CD4-positive, alpha-beta memory T cell (primary cell): ENCODE results near the gene ARSI. TPM values are rescaled to one million over a fixed set of nuclear protein-coding genes. Genes with fewer than 3 reads are reported as not detected.
A peak's percentile ranks its signal among the peaks of the same experiment; 100 is the strongest.

ENCODE experiments used
- CTCF ChIA-PET: fragments of 350-600 bp; sonication (Branson Sonifier 250); formaldehyde crosslinking; loops from one replicate; lab custom pipeline; 2021; ENCODE audit warnings: inconsistent platforms; ENCODE audit not compliant: partially characterized antibody; lab: Charles Lee
- POLR2A ChIA-PET: fragments of 350-600 bp; sonication (Branson Sonifier 250); formaldehyde crosslinking; loops from one replicate; lab custom pipeline; 2021; ENCODE audit not compliant: partially characterized antibody; lab: Charles Lee
- DNase-seq, 5 donors: peaks; one replicate each; pipeline versions ENCODE4 v3.0.0 to v3.0.0-alpha.2; 2020 to 2022; ENCODE audit warnings: mixed read lengths in 1 of 5
- H3K27ac ChIP-seq: one replicate; pipeline ENCODE4 v1.7.0; 2013; ENCODE audit warnings: low read depth, low read length
- H3K27me3 ChIP-seq: 2 replicates; pipeline ENCODE4 v1.7.0; 2013; ENCODE audit warnings: mild to moderate bottlenecking, low read length, moderate library complexity; ENCODE audit not compliant: insufficient read depth
- H3K36me3 ChIP-seq: 2 replicates; pipeline ENCODE4 v1.7.0; 2013; ENCODE audit warnings: mild to moderate bottlenecking, low read length, moderate library complexity; ENCODE audit not compliant: insufficient read depth
- H3K4me1 ChIP-seq: 2 replicates; pipeline ENCODE4 v1.7.0; 2013; ENCODE audit warnings: mild to moderate bottlenecking, low read length, moderate library complexity; ENCODE audit not compliant: insufficient read depth
- H3K4me3 ChIP-seq, 2 donors: one replicate each; pipeline ENCODE4 v1.7.0; 2013; ENCODE audit warnings: low read length in 2 of 2, mild to moderate bottlenecking in 1 of 2
- H3K9me3 ChIP-seq, 2 donors: one replicate each; pipeline ENCODE4 v1.7.0; 2013; ENCODE audit warnings: low read length in 2 of 2, control low read depth in 1 of 2; ENCODE audit not compliant: control insufficient read depth in 1 of 2
- H3K27ac Mint-ChIP-seq, 7 donors: one replicate each; pipeline ENCODE4 v1.8.0; 2020 to 2021; ENCODE audit warnings: mixed read lengths in 7 of 7, mild to moderate bottlenecking in 6 of 7, inconsistent platforms in 3 of 7, moderate library complexity in 3 of 7
- H3K27me3 Mint-ChIP-seq, 2 donors: one replicate each; pipeline ENCODE4 v1.8.0; 2020 to 2021; ENCODE audit warnings: mixed read lengths in 2 of 2
- H3K36me3 Mint-ChIP-seq, 2 donors: one replicate each; pipeline ENCODE4 v1.8.0; 2020 to 2021; ENCODE audit warnings: mixed read lengths in 2 of 2, inconsistent platforms in 1 of 2, mild to moderate bottlenecking in 1 of 2
- H3K4me1 Mint-ChIP-seq, 4 donors: one replicate each; pipeline ENCODE4 v1.8.0; 2020 to 2021; ENCODE audit warnings: mixed read lengths in 4 of 4, mild to moderate bottlenecking in 1 of 4
- H3K4me3 Mint-ChIP-seq, 8 donors: one replicate each; pipeline ENCODE4 v1.8.0; 2020 to 2021; ENCODE audit warnings: mixed read lengths in 8 of 8, mild to moderate bottlenecking in 7 of 8, moderate library complexity in 6 of 8, inconsistent platforms in 3 of 8
- H3K9me3 Mint-ChIP-seq, 8 donors: one replicate each; pipeline ENCODE4 v1.8.0; 2020 to 2021; ENCODE audit warnings: mixed read lengths in 8 of 8, mild to moderate bottlenecking in 5 of 8, inconsistent platforms in 3 of 8, moderate library complexity in 1 of 8
- intact Hi-C: fragments of 100-400 bp; cut with micrococcal nuclease; formaldehyde crosslinking; loops from one replicate; pipeline ENCODE4 v1.15.1; 2023
- polyA plus RNA-seq, 2 donors: library from polyadenylated mRNA; unstranded; fragments of 300-500 nt; fragmentation: Illumina TruSeq; gene quantifications; one replicate each; pipeline ENCODE4 v1.2.3, GENCODE V29; 2021
- total RNA-seq, 2 experiments: library from RNA; stranded (reverse); gene quantifications; one replicate each; pipeline ENCODE4 v1.2.3, GENCODE V29; 2021

Gene ARSI
- total and polyA plus RNA-seq, 4 experiments from 2014 or later = not detected

- Mint-ChIP-seq H3K9me3 (peaks cover 0 to 1% (median 0%) of the 10 kb centered on the region in 8 donors), H3K27ac (no peak overlapping the region), H3K36me3 (no peaks in the 10 kb centered on the region), H3K27me3 (peaks cover 2 to 4% of the 10 kb centered on the region in 2 donors), H3K4me1 (peaks cover 0 to 2% (median 0%) of the 10 kb centered on the region in 4 donors), H3K4me3 (no peak overlapping the region)
- Histone ChIP-seq H3K27me3 (no peaks in the 10 kb centered on the region), H3K36me3 (no peaks in the 10 kb centered on the region), H3K4me1 (no peaks in the 10 kb centered on the region), H3K27ac (no peak overlapping the region), H3K9me3 (no peaks in the 10 kb centered on the region), H3K4me3 (no peak overlapping the region)
- ChIA-PET CTCF (no interaction called here), POLR2A (no interaction called here)
- no peak for DNase-seq
- intact Hi-C loops = no loop called here
Measured at GRCh38 chr5:150291388-150292385, 11.0 kb downstream of the ARSI start.

- Mint-ChIP-seq H3K9me3 (no peaks in the 10 kb centered on the region), H3K4me3 (no peak within 1 kb of the TSS), H3K4me1 (peaks cover 0 to 2% (median 0%) of the 10 kb centered on the region in 4 donors), H3K27ac (peak within 1 kb of the TSS in 1 of 7 donors; percentile 5), H3K27me3 (peaks cover 2 to 4% of the 10 kb centered on the region in 2 donors), H3K36me3 (no peaks in the 10 kb centered on the region)
- intact Hi-C loops = no loop called here
- no peak within 1 kb of the TSS for H3K27ac ChIP-seq
- H3K27me3 ChIP-seq = no peaks in the 10 kb centered on the region
- no peaks in the 10 kb centered on the region for H3K9me3 ChIP-seq
- no peak within 1 kb of the TSS for H3K4me3 ChIP-seq
- H3K36me3 ChIP-seq = no peaks in the 10 kb centered on the region
- ChIA-PET CTCF (interaction anchor here (0.6 to 1.2 kb wide), 2 partner anchors 28 to 139 kb away, joined by 3 read pairs; no protein-coding TSS in a partner anchor), POLR2A (no interaction called here)
- DNase-seq = no peak
- no peaks in the 10 kb centered on the region for H3K4me1 ChIP-seq
Measured at GRCh38 chr5:150289551-150290390, 12.9 kb downstream of the ARSI start, which contains the start of gene CAMK2A. CAMK2A (minus strand) TSS chr5:150289773; CDS start chr5:150289625, 148 bp downstream.

- ChIA-PET POLR2A (no interaction called here), CTCF (no interaction called here)
- H3K36me3 Mint-ChIP-seq = no peaks in the 10 kb centered on the region
- no peaks in the 10 kb centered on the region for H3K9me3 Mint-ChIP-seq
- H3K27me3 Mint-ChIP-seq = peaks cover 2 to 4% of the 10 kb centered on the region in 2 donors
- Histone ChIP-seq H3K27me3 (no peaks in the 10 kb centered on the region), H3K4me3 (no peak overlapping the region), H3K9me3 (no peaks in the 10 kb centered on the region), H3K36me3 (no peaks in the 10 kb centered on the region), H3K27ac (no peak overlapping the region), H3K4me1 (no peaks in the 10 kb centered on the region)
- peaks cover 0 to 2% (median 0%) of the 10 kb centered on the region in 4 donors for H3K4me1 Mint-ChIP-seq
- DNase-seq = no peak
- intact Hi-C loops = no loop called here
- H3K4me3 Mint-ChIP-seq = no peak overlapping the region
- peak overlapping the region in 1 of 7 donors; percentile 5 for H3K27ac Mint-ChIP-seq
Measured at GRCh38 chr5:150288791-150289190, 13.9 kb downstream of the ARSI start.

- Histone ChIP-seq H3K36me3 (no peaks in the 10 kb centered on the region), H3K4me1 (no peaks in the 10 kb centered on the region), H3K27me3 (no peaks in the 10 kb centered on the region), H3K27ac (no peak overlapping the region), H3K4me3 (no peak overlapping the region), H3K9me3 (no peaks in the 10 kb centered on the region)
- Mint-ChIP-seq H3K4me3 (no peak overlapping the region), H3K27ac (peak overlapping the region in 1 of 7 donors; percentile 5), H3K9me3 (no peaks in the 10 kb centered on the region), H3K4me1 (peaks cover 0 to 2% (median 0%) of the 10 kb centered on the region in 4 donors), H3K27me3 (peaks cover 2 to 4% of the 10 kb centered on the region in 2 donors), H3K36me3 (no peaks in the 10 kb centered on the region)
- intact Hi-C loops = no loop called here
- ChIA-PET CTCF (no interaction called here), POLR2A (no interaction called here)
- DNase-seq = no peak
Measured at GRCh38 chr5:150288361-150288760, 14.3 kb downstream of the ARSI start.

GRCh38 chr5:150286820-150287219 is 15.9 kb downstream of the ARSI start:
- Mint-ChIP-seq H3K4me1 (peaks cover 0 to 2% (median 0%) of the 10 kb centered on the region in 4 donors), H3K27ac (no peak overlapping the region), H3K9me3 (no peaks in the 10 kb centered on the region), H3K4me3 (no peak overlapping the region), H3K36me3 (no peaks in the 10 kb centered on the region), H3K27me3 (peaks cover under 1 to 2% of the 10 kb centered on the region in 2 donors)
- ChIA-PET CTCF (no interaction called here), POLR2A (no interaction called here)
- no peak for DNase-seq
- Histone ChIP-seq H3K27me3 (no peaks in the 10 kb centered on the region), H3K27ac (no peak overlapping the region), H3K36me3 (no peaks in the 10 kb centered on the region), H3K4me1 (no peaks in the 10 kb centered on the region), H3K9me3 (no peaks in the 10 kb centered on the region), H3K4me3 (no peak overlapping the region)
- intact Hi-C loops = no loop called here

GRCh38 chr5:150285114-150285513 is 17.6 kb downstream of the ARSI start:
- H3K27me3 Mint-ChIP-seq = peaks cover 2 to 4% of the 10 kb centered on the region in 2 donors
- no peaks in the 10 kb centered on the region for H3K36me3 Mint-ChIP-seq
- peaks cover 0 to 2% (median 0%) of the 10 kb centered on the region in 4 donors for H3K4me1 Mint-ChIP-seq
- no peaks in the 10 kb centered on the region for H3K4me1 ChIP-seq
- no peaks in the 10 kb centered on the region for H3K9me3 ChIP-seq
- CTCF ChIA-PET = no interaction called here
- no peaks in the 10 kb centered on the region for H3K36me3 ChIP-seq
- H3K27ac ChIP-seq = no peak overlapping the region
- POLR2A ChIA-PET = no interaction called here
- no peak for DNase-seq
- no peak overlapping the region for H3K27ac Mint-ChIP-seq
- no peak overlapping the region for H3K4me3 ChIP-seq
- H3K4me3 Mint-ChIP-seq = no peak overlapping the region
- H3K27me3 ChIP-seq = no peaks in the 10 kb centered on the region
- H3K9me3 Mint-ChIP-seq = no peaks in the 10 kb centered on the region
- intact Hi-C loops = no loop called here

GRCh38 chr5:150284311-150284710 is 18.4 kb downstream of the ARSI start:
- no peak overlapping the region for H3K27ac Mint-ChIP-seq
- intact Hi-C loops = no loop called here
- no peaks in the 10 kb centered on the region for H3K27me3 ChIP-seq
- H3K36me3 ChIP-seq = no peaks in the 10 kb centered on the region
- no peak overlapping the region for H3K27ac ChIP-seq
- no peaks in the 10 kb centered on the region for H3K36me3 Mint-ChIP-seq
- no peaks in the 10 kb centered on the region for H3K9me3 ChIP-seq
- ChIA-PET CTCF (interaction anchor here (1.4 kb wide), 1 partner anchor 38 kb away, joined by 3 read pairs; no protein-coding TSS in a partner anchor), POLR2A (no interaction called here)
- peaks cover 0 to 2% (median 0%) of the 10 kb centered on the region in 4 donors for H3K4me1 Mint-ChIP-seq
- H3K9me3 Mint-ChIP-seq = no peaks in the 10 kb centered on the region
- H3K4me1 ChIP-seq = no peaks in the 10 kb centered on the region
- H3K27me3 Mint-ChIP-seq = peaks cover 2 to 6% of the 10 kb centered on the region in 2 donors
- no peak overlapping the region for H3K4me3 ChIP-seq
- no peak for DNase-seq
- H3K4me3 Mint-ChIP-seq = no peak overlapping the region
